ENCODE data around the gene RARRES2. TPM values are rescaled to one million over a fixed set of nuclear protein-coding genes. Genes with fewer than 3 reads are reported as not detected.

RARRES2 gene
- total RNA-seq, 2 experiments from 2014 or later, result not detected

GRCh38 chr7:150370612-150371071 lies 29.2 kb upstream of the RARRES2 start:
- Mint-ChIP-seq H3K27me3 (no peaks in the 10 kb centered on the region), H3K4me3 (peak overlapping the region; percentile 92)

GRCh38 chr7:150369748-150370501 lies 28.5 kb upstream of the RARRES2 start:
- Mint-ChIP-seq H3K9me3 (no peaks in the 10 kb centered on the region), H3K27me3 (no peaks in the 10 kb centered on the region), H3K27ac (peak overlapping the region; percentile 93), H3K4me3 (peak overlapping the region; percentile 92), H3K4me1 (ENCODE audit: low read depth) (peaks cover 66% of the 10 kb centered on the region), H3K36me3 (ENCODE audit: low read depth) (peaks cover 52% of the 10 kb centered on the region)
- H3K9me3 ChIP-seq (ENCODE audit: control insufficient read depth in 1 of 2, insufficient read depth in 1 of 2, low read length in 2 of 2), result no peaks in the 10 kb centered on the region
- TF ChIP-seq CTCF (IDR thresholded peaks at IDR 0.05), result no peak
- peak in 1 of 14 experiments; percentile 14 for DNase-seq
- peak overlapping the region; percentile 83 for H3K4me3 ChIP-seq (ENCODE audit: low read length)
- H3K27ac ChIP-seq (ENCODE audit: low read depth in 1 of 2, low read length in 2 of 2), result peak overlapping the region in 1 of 2 donors; percentile 45
- CTCF ChIA-PET, result interaction anchor here (1.0 to 4.8 kb wide), 2 partner anchors 36 to 79 kb away, joined by 3 to 20 read pairs; a partner anchor contains a TSS
- no peaks in the 10 kb centered on the region for H3K27me3 ChIP-seq (ENCODE audit: control insufficient read depth in 1 of 2, insufficient read depth in 2 of 2, low read length in 2 of 2)
- intact Hi-C loops (cut with DNase I, micrococcal nuclease), result loop anchor here in 1 of 2 experiments (2.0 to 10.0 kb wide), 4 partner anchors 35 to 655 kb away; partner anchors contain the start of genes ACTR3C and LRRC61
- peaks cover 38% of the 10 kb centered on the region for H3K4me1 ChIP-seq (ENCODE audit: insufficient read depth, low read length)
- peaks cover 23% of the 10 kb centered on the region for H3K36me3 ChIP-seq (ENCODE audit: insufficient read depth, low read length)
- no peak for ATAC-seq (ENCODE audit: poor library complexity)
- POLR2A ChIA-PET, result interaction anchor here (0.8 to 7.1 kb wide), 12 partner anchors 8 to 658 kb away, joined by 3 to 76 read pairs (median 4); partner anchors contain the start of genes ABCB8, GIMAP7, ZNF775 and ZNF862

More at GRCh38 chr7:150370612-150371071, 29.2 kb upstream of the RARRES2 start:
- Histone ChIP-seq H3K4me1 (ENCODE audit: insufficient read depth, low read length) (peaks cover 39% of the 10 kb centered on the region), H3K9me3 (ENCODE audit: control insufficient read depth in 1 of 2, insufficient read depth in 1 of 2, low read length in 2 of 2) (no peaks in the 10 kb centered on the region), H3K27me3 (ENCODE audit: control insufficient read depth in 1 of 2, insufficient read depth in 2 of 2, low read length in 2 of 2) (no peaks in the 10 kb centered on the region), H3K4me3 (ENCODE audit: low read length) (no peak overlapping the region), H3K36me3 (ENCODE audit: insufficient read depth, low read length) (peaks cover 23% of the 10 kb centered on the region), H3K27ac (ENCODE audit: low read depth in 1 of 2, low read length in 2 of 2) (peak overlapping the region in 1 of 2 donors; percentile 45)
- no peak for ATAC-seq (ENCODE audit: poor library complexity)
- peak overlapping the region; percentile 93 for H3K27ac Mint-ChIP-seq
- no peak for TF ChIP-seq CTCF (IDR thresholded peaks at IDR 0.05)
- CTCF ChIA-PET, result no interaction called here
- intact Hi-C loops (cut with DNase I, micrococcal nuclease), result no loop called here
- POLR2A ChIA-PET, result interaction anchor here (1.3 to 7.1 kb wide), 4 partner anchors 9 to 658 kb away, joined by 4 to 76 read pairs (median 4); partner anchors contain the start of gene ABCB8
- H3K4me1 Mint-ChIP-seq (ENCODE audit: low read depth), result peaks cover 66% of the 10 kb centered on the region
- no peaks in the 10 kb centered on the region for H3K9me3 Mint-ChIP-seq
- peaks cover 53% of the 10 kb centered on the region for H3K36me3 Mint-ChIP-seq (ENCODE audit: low read depth)
- no peak for DNase-seq

- no peaks in the 10 kb centered on the region for H3K9me3 Mint-ChIP-seq
These were observed 27.7 kb upstream of the RARRES2 start for GRCh38 chr7:150368884-150369747.

More at GRCh38 chr7:150368884-150369747, 27.7 kb upstream of the RARRES2 start:
- Histone ChIP-seq H3K4me1 (ENCODE audit: insufficient read depth, low read length) (peaks cover 40% of the 10 kb centered on the region), H3K27me3 (ENCODE audit: control insufficient read depth in 1 of 2, insufficient read depth in 2 of 2, low read length in 2 of 2) (no peaks in the 10 kb centered on the region), H3K9me3 (ENCODE audit: control insufficient read depth in 1 of 2, insufficient read depth in 1 of 2, low read length in 2 of 2) (no peaks in the 10 kb centered on the region), H3K4me3 (ENCODE audit: low read length) (peak overlapping the region; percentile 83), H3K36me3 (ENCODE audit: insufficient read depth, low read length) (peaks cover 21% of the 10 kb centered on the region), H3K27ac (ENCODE audit: low read depth in 1 of 2, low read length in 2 of 2) (peak overlapping the region; percentile 31 to 80)
- intact Hi-C loops (cut with DNase I, micrococcal nuclease), result loop anchor here (1.0 to 10.0 kb wide), 5 partner anchors 12 to 654 kb away; partner anchors contain the start of genes ACTR3C (in 1 of the 2) and LRRC61 (in 1 of the 2)
- TF ChIP-seq CTCF (IDR thresholded peaks at IDR 0.05), result no peak
- H3K4me1 Mint-ChIP-seq (ENCODE audit: low read depth), result peaks cover 62% of the 10 kb centered on the region
- H3K36me3 Mint-ChIP-seq (ENCODE audit: low read depth), result peaks cover 45% of the 10 kb centered on the region
- DNase-seq (peak; percentile 39 to 86 (median 58)), ATAC-seq (ENCODE audit: poor library complexity) (peak; percentile 74)
- CTCF ChIA-PET, result interaction anchor here (1.0 to 4.8 kb wide), 3 partner anchors 9 to 80 kb away, joined by 3 to 20 read pairs (median 6); a partner anchor contains a TSS
- H3K4me3 Mint-ChIP-seq, result peak overlapping the region; percentile 92
- POLR2A ChIA-PET, result interaction anchor here (0.8 to 7.1 kb wide), 16 partner anchors 9 to 659 kb away, joined by 3 to 76 read pairs (median 4); partner anchors contain the start of genes ABCB8, GIMAP7, ZNF775 and ZNF862
- no peaks in the 10 kb centered on the region for H3K27me3 Mint-ChIP-seq
- peak overlapping the region; percentile 93 for H3K27ac Mint-ChIP-seq
